Measurements from ENCODE around the gene ASIC2. TPM values are rescaled to one million over a fixed set of nuclear protein-coding genes. Genes with fewer than 3 reads are reported as not detected.

ASIC2 gene
- total RNA-seq, 1 donor from 2014 or later, result 0.36 TPM

DNA sequence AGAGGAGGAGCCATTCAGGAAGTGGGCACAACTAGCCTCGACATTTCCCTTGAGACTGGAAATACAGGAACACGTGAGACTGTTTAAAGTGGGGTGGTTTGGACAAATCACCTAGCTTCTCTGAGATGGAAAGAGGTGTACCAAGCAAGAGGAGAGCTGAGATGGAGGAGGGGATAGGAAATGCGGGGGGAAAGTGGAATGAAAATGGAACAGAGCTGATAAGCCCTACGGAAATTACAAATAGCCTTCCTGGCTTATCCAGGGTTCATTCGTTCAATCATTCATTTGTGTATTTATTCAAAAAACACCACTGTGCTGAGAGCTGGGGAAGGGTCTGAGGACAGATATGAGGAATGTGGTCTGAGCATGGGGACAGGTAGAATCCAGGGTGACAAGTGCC is 64.1 kb downstream of the ASIC2 start:
- Histone ChIP-seq H3K79me2 (ENCODE audit: insufficient read depth, low read length) (no peaks in the 10 kb centered on the region), H3K4me1 (ENCODE audit: insufficient read depth, low read length) (no peaks in the 10 kb centered on the region), H3K9me3 (ENCODE audit: insufficient read depth, low read depth, low read length) (no peaks in the 10 kb centered on the region), H3K36me3 (ENCODE audit: insufficient read depth, low read length) (no peaks in the 10 kb centered on the region), H3K27me3 (ENCODE audit: insufficient read depth, low read length) (no peaks in the 10 kb centered on the region), H3K9ac (ENCODE audit: low read length) (no peak overlapping the region), H4K20me1 (ENCODE audit: insufficient read depth, low read length) (no peaks in the 10 kb centered on the region), H3K27ac (ENCODE audit: low read depth, low read length) (no peak overlapping the region), H3K4me2 (ENCODE audit: low read length) (no peak overlapping the region), H2AFZ (ENCODE audit: low read depth, low read length) (no peak overlapping the region), H3K4me3 (ENCODE audit: insufficient read depth, low read depth, low read length) (no peak overlapping the region)
- H3K4me1 Mint-ChIP-seq (ENCODE audit: low read depth, unreplicated experiment), result peaks cover 5% of the 10 kb centered on the region
- DNase-seq (ENCODE audit: low read depth), result no peak
- FAIRE-seq, result no peak
- H3K27me3 Mint-ChIP-seq (ENCODE audit: low read depth, unreplicated experiment), result peaks cover 45% of the 10 kb centered on the region
- peaks cover 3% of the 10 kb centered on the region for H3K9me3 Mint-ChIP-seq (ENCODE audit: unreplicated experiment)
- H3K27ac Mint-ChIP-seq (ENCODE audit: unreplicated experiment), result no peak overlapping the region
- H3K4me3 Mint-ChIP-seq (ENCODE audit: unreplicated experiment), result no peak overlapping the region
- no peaks in the 10 kb centered on the region for H3K36me3 Mint-ChIP-seq (ENCODE audit: low read depth, unreplicated experiment)
- TF ChIP-seq, protein P1, sequence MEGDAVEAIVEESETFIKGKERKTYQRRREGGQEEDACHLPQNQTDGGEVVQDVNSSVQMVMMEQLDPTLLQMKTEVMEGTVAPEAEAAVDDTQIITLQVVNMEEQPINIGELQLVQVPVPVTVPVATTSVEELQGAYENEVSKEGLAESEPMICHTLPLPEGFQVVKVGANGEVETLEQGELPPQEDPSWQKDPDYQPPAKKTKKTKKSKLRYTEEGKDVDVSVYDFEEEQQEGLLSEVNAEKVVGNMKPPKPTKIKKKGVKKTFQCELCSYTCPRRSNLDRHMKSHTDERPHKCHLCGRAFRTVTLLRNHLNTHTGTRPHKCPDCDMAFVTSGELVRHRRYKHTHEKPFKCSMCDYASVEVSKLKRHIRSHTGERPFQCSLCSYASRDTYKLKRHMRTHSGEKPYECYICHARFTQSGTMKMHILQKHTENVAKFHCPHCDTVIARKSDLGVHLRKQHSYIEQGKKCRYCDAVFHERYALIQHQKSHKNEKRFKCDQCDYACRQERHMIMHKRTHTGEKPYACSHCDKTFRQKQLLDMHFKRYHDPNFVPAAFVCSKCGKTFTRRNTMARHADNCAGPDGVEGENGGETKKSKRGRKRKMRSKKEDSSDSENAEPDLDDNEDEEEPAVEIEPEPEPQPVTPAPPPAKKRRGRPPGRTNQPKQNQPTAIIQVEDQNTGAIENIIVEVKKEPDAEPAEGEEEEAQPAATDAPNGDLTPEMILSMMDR (IDR thresholded peaks at IDR 0.05; ENCODE audit: insufficient read depth, low read depth, low read length), result no peak
- no peak for TF ChIP-seq EZH2 (IDR thresholded peaks at IDR 0.05; ENCODE audit: insufficient read depth, low read length)

DNA sequence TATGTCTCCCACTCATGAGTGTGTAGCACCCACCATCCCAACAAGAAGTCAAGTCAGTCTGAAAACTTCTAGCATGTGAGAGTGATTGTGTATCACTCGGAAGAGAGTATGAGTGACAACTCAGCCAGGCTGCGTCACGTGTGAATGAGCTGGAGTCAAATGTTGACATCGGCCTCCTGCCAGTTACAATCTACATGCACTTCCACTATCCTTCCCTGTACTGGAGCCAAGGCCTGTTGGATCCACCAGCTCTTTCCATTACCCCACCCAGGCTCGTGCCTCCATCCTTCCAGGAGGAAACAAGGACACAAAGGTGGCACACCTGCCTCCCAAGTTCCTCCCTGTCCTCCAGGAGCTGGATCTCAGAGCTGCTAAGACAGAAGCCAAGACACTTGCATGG is 64.5 kb downstream of the ASIC2 start:
- Mint-ChIP-seq H3K4me1 (ENCODE audit: low read depth, unreplicated experiment) (peaks cover 1% of the 10 kb centered on the region), H3K27ac (ENCODE audit: unreplicated experiment) (no peak overlapping the region), H3K27me3 (ENCODE audit: low read depth, unreplicated experiment) (peaks cover 47% of the 10 kb centered on the region)

DNA sequence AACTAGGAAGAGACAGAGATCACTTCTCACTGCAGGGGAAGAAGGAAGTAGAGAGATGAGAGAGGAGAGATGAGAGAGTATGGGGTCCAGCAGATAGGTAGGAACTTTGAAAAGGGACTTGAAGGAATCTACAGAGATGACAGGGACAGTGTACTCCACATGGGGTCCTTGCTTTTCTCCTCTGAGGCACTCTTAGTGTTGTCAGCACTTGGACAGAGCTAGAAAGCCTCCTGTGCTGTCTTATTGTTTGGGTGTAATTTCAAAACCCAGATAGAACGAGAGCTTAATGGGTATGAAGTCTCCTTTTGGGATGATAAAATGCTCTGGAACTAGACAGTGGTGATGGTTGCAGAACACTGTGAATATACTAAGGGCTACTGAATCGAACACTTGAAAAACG is 65.2 kb downstream of the ASIC2 start:
- Mint-ChIP-seq H3K27me3 (ENCODE audit: low read depth, unreplicated experiment) (peaks cover 49% of the 10 kb centered on the region), H3K36me3 (ENCODE audit: low read depth, unreplicated experiment) (no peaks in the 10 kb centered on the region), H3K27ac (ENCODE audit: unreplicated experiment) (no peak overlapping the region), H3K4me3 (ENCODE audit: unreplicated experiment) (no peak overlapping the region), H3K9me3 (ENCODE audit: unreplicated experiment) (peaks cover 3% of the 10 kb centered on the region), H3K4me1 (ENCODE audit: low read depth, unreplicated experiment) (no peaks in the 10 kb centered on the region)
- H3K9ac ChIP-seq (ENCODE audit: low read length), result no peak overlapping the region
- no peaks in the 10 kb centered on the region for H4K20me1 ChIP-seq (ENCODE audit: insufficient read depth, low read length)
- H3K27ac ChIP-seq (ENCODE audit: low read depth, low read length), result no peak overlapping the region
- no peak overlapping the region for H3K4me2 ChIP-seq (ENCODE audit: low read length)
- H3K27me3 ChIP-seq (ENCODE audit: insufficient read depth, low read length), result no peaks in the 10 kb centered on the region
- H3K9me3 ChIP-seq (ENCODE audit: insufficient read depth, low read depth, low read length), result no peaks in the 10 kb centered on the region
- no peaks in the 10 kb centered on the region for H3K79me2 ChIP-seq (ENCODE audit: insufficient read depth, low read length)
- TF ChIP-seq, protein P1 (IDR thresholded peaks at IDR 0.05; ENCODE audit: insufficient read depth, low read depth, low read length), result no peak
- no peak for TF ChIP-seq EZH2 (IDR thresholded peaks at IDR 0.05; ENCODE audit: insufficient read depth, low read length)
- no peak overlapping the region for H3K4me3 ChIP-seq (ENCODE audit: insufficient read depth, low read depth, low read length)
- H3K36me3 ChIP-seq (ENCODE audit: insufficient read depth, low read length), result no peaks in the 10 kb centered on the region
- H2AFZ ChIP-seq (ENCODE audit: low read depth, low read length), result no peak overlapping the region
- DNase-seq (ENCODE audit: low read depth), result no peak
- no peaks in the 10 kb centered on the region for H3K4me1 ChIP-seq (ENCODE audit: insufficient read depth, low read length)
- no peak for FAIRE-seq

More for the DNA sequence above, 64.5 kb downstream of the ASIC2 start:
- Histone ChIP-seq H3K27me3 (ENCODE audit: insufficient read depth, low read length) (no peaks in the 10 kb centered on the region), H3K4me2 (ENCODE audit: low read length) (no peak overlapping the region), H3K4me3 (ENCODE audit: insufficient read depth, low read depth, low read length) (no peak overlapping the region), H4K20me1 (ENCODE audit: insufficient read depth, low read length) (no peaks in the 10 kb centered on the region), H2AFZ (ENCODE audit: low read depth, low read length) (no peak overlapping the region), H3K9me3 (ENCODE audit: insufficient read depth, low read depth, low read length) (no peaks in the 10 kb centered on the region), H3K79me2 (ENCODE audit: insufficient read depth, low read length) (no peaks in the 10 kb centered on the region), H3K4me1 (ENCODE audit: insufficient read depth, low read length) (no peaks in the 10 kb centered on the region), H3K36me3 (ENCODE audit: insufficient read depth, low read length) (no peaks in the 10 kb centered on the region), H3K9ac (ENCODE audit: low read length) (no peak overlapping the region), H3K27ac (ENCODE audit: low read depth, low read length) (no peak overlapping the region)
- FAIRE-seq (no peak), DNase-seq (ENCODE audit: low read depth) (no peak)
- no peaks in the 10 kb centered on the region for H3K36me3 Mint-ChIP-seq (ENCODE audit: low read depth, unreplicated experiment)
- H3K9me3 Mint-ChIP-seq (ENCODE audit: unreplicated experiment), result peaks cover 3% of the 10 kb centered on the region
- H3K4me3 Mint-ChIP-seq (ENCODE audit: unreplicated experiment), result no peak overlapping the region
- no peak for TF ChIP-seq EZH2 (IDR thresholded peaks at IDR 0.05; ENCODE audit: insufficient read depth, low read length)
- TF ChIP-seq, protein P1 (IDR thresholded peaks at IDR 0.05; ENCODE audit: insufficient read depth, low read depth, low read length), result no peak

All from astrocyte (in vitro differentiated cells and primary cell).